ENCODE data around the gene CSPG4. TPM values are rescaled to one million over a fixed set of nuclear protein-coding genes. Genes with fewer than 3 reads are reported as not detected.
A peak's percentile ranks its signal among the peaks of the same experiment; 100 is the strongest.

CSPG4 gene
- total RNA-seq, 6 experiments from 2014 or later = 0.12 to 0.29 (median 0.20) TPM

DNA sequence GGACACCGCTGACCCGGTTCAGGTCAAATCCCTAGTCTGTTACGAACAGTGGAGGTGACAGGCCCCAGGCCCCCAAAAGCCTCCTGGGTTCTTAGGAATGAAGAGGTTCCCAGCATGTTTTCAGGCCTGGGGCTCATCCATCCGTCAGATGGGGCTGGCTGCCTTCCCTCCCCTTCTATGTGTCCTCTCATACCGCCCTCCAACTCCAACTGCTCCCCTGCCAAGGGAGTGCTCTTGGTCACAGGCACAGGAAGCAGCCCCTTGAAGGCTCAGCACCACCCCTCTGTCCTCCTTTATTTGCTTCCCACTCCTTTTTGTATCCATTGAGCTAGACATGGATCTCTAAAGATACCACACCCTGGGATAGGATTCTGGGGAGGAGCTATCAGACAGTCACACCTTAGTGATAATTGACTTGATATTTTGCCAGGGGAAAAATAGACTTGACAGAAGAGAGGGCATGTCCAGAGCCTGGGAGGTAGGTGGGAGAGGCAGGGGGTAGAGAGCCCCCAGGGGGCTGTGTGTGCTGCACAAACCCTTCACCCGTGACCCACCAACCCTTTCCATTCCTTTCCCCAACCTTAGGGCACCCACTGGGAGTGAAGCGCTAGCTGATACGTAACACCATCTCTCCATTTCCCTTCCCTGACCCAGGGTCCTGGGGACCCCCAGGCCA lies 10.7 kb upstream of the CSPG4 start:
- Histone ChIP-seq H3K4me3 (no peak overlapping the region), H3K9me3 (no peaks in the 10 kb centered on the region), H3K4me1 (peaks cover 0 to 12% (median 5%) of the 10 kb centered on the region in 4 donors), H3K36me3 (no peaks in the 10 kb centered on the region), H3K27ac (peak overlapping the region in 1 of 3 donors; percentile 24), H3K27me3 (no peaks in the 10 kb centered on the region)
- TF ChIP-seq POLR2A (IDR thresholded peaks at IDR 0.05) = no peak
- TF ChIP-seq CTCF (IDR thresholded peaks at IDR 0.05) = no peak
- WGBS (ENCODE audit: insufficient coverage, low coverage, low lambda C conversion rate, missing lambda C conversion rate) = 100% methylated on average over 2 of the region's 8 CpGs
- intact Hi-C loops (cut with DNase I) = loop anchor here in 1 of 2 donors (10.0 kb wide), 1 partner anchor 71 kb away; no protein-coding TSS in a partner anchor
- ATAC-seq (no peak), DNase-seq (peak in 2 of 3 donors; percentile 11 to 24)

DNA sequence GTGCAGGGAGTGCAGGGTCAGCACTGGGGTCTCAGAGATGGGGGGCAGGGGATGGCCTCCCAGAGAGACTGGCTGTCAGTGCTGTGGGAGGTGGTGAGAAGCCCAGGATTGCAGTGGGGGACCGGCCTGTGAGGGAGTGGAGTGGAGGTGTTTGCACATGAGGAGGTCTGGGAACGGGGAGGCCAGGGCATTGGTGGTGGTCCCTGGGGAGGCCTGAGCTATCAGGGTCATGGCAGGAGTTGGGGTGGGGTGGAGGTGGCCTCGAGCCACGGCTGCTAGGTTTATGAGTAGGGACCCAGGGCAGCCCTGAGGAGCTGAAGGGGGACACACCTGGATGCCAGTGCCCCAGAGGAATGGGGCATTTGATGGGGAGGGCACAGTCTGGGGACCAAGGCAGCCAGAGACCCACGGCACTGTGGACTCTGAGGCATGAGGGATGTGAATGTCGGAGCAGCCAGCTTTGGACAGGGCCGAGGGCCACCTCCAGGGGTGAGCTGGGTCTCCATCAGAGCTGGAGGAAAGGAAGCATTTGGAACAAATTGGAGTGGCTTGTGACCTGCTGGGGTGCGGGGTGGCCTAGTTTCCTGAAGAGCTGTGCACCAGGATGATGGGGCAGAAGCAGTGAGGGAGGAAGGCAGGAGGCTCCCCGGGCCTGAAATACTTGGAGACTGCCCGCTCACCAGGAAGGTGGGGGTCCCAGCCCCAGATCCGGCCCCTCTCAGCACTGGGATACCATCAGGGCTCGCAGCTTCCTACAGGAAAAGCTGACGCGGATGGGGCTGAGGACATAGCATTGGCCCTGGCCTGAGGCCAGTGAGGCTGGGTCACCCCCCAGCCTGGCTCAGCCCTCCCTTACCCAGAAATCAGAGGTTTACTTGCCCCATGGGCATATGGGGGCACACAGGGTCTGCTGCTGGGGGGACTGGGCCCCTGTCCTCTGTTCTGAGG lies 9.5 kb upstream of the CSPG4 start:
- Histone ChIP-seq H3K36me3 (no peaks in the 10 kb centered on the region), H3K27ac (no peak overlapping the region), H3K9me3 (no peaks in the 10 kb centered on the region), H3K27me3 (no peaks in the 10 kb centered on the region), H3K4me1 (peaks cover 0 to 12% (median 5%) of the 10 kb centered on the region in 4 donors), H3K4me3 (no peak overlapping the region)
- ATAC-seq = peak in 2 of 4 donors; percentile 7 to 15
- TF ChIP-seq POLR2A (IDR thresholded peaks at IDR 0.05) (no peak), CTCF (IDR thresholded peaks at IDR 0.05) (no peak)
- intact Hi-C loops (cut with DNase I) = loop anchor here in 1 of 2 donors (10.0 kb wide), 1 partner anchor 73 kb away; no protein-coding TSS in a partner anchor
- 70% methylated on average over 2 of the region's 14 CpGs for WGBS (ENCODE audit: insufficient coverage, low coverage, low lambda C conversion rate, missing lambda C conversion rate)
- peak in 2 of 3 donors; percentile 22 to 52 for DNase-seq

- no peaks in the 10 kb centered on the region for H3K36me3 ChIP-seq
- intact Hi-C loops (cut with DNase I) = loop anchor here in 1 of 2 donors (10.0 kb wide), 1 partner anchor 73 kb away; no protein-coding TSS in a partner anchor
- DNase-seq = peak in 2 of 3 donors; percentile 13 to 43
- ATAC-seq = no peak
- TF ChIP-seq CTCF (IDR thresholded peaks at IDR 0.05) (no peak), POLR2A (IDR thresholded peaks at IDR 0.05) (no peak)
- WGBS (ENCODE audit: insufficient coverage, low coverage, low lambda C conversion rate, missing lambda C conversion rate) = 82% methylated on average over 10 of the region's 12 CpGs
- no peaks in the 10 kb centered on the region for H3K27me3 ChIP-seq
- H3K4me3 ChIP-seq = no peak overlapping the region
- peaks cover 0 to 18% (median 5%) of the 10 kb centered on the region in 4 donors for H3K4me1 ChIP-seq
- no peak overlapping the region for H3K27ac ChIP-seq
- no peaks in the 10 kb centered on the region for H3K9me3 ChIP-seq
These were observed 8.9 kb upstream of the CSPG4 start for GRCh38 chr15:75721480-75721922.

- 23% methylated on average over 10 of the region's 10 CpGs for WGBS (ENCODE audit: insufficient coverage, low coverage, low lambda C conversion rate, missing lambda C conversion rate)
- ATAC-seq (peak in 1 of 4 donors; percentile 8), DNase-seq (peak in 2 of 3 donors; percentile 68 to 71)
- intact Hi-C loops (cut with DNase I) = loop anchor here in 1 of 2 donors (10.0 kb wide), 1 partner anchor 74 kb away; no protein-coding TSS in a partner anchor
- Histone ChIP-seq H3K27ac (no peak overlapping the region), H3K27me3 (no peaks in the 10 kb centered on the region), H3K9me3 (no peaks in the 10 kb centered on the region), H3K36me3 (no peaks in the 10 kb centered on the region), H3K4me3 (no peak overlapping the region), H3K4me1 (peaks cover 0 to 18% (median 5%) of the 10 kb centered on the region in 4 donors)
- TF ChIP-seq POLR2A (IDR thresholded peaks at IDR 0.05) (no peak), CTCF (IDR thresholded peaks at IDR 0.05) (peak; percentile 14 to 38 (median 26))
These were observed 8.3 kb upstream of the CSPG4 start for GRCh38 chr15:75720787-75721479.

Measured in right lobe of liver (tissue), 6 donors.